DND-41 (cell line): ENCODE measurements around the gene CTRL.

Experiments used
- ATAC-seq: fragments of 200-7000 bp; cut with Tn5 transposase; 3 replicates; pipeline ENCODE4 v1.9.1; 2021; ENCODE audit warnings: low read depth; ENCODE audit not compliant: insufficient read depth
- DNase-seq: peaks from one replicate; pipeline ENCODE4 v3.0.0-alpha.2; 2020
- H2AFZ ChIP-seq: 2 replicates; pipeline ENCODE4 v1.6.0; 2012; ENCODE audit warnings: low read depth, low read length
- H3K27ac ChIP-seq: 2 replicates; pipeline ENCODE4 v1.5.1; 2012; ENCODE audit warnings: low read length, inconsistent platforms
- H3K27me3 ChIP-seq: fragments of 200-600 bp; sonication (generic); 2 replicates; pipeline ENCODE4 v1.6.0; 2012; ENCODE audit warnings: low read length, mild to moderate bottlenecking, inconsistent platforms; ENCODE audit not compliant: insufficient read depth, poor library complexity
- H3K36me3 ChIP-seq: 2 replicates; pipeline ENCODE4 v1.5.1; 2012; ENCODE audit warnings: low read length, inconsistent platforms; ENCODE audit not compliant: insufficient read depth
- H3K4me1 ChIP-seq: 2 replicates; pipeline ENCODE4 v1.5.1; 2012; ENCODE audit warnings: mild to moderate bottlenecking, low read length; ENCODE audit not compliant: insufficient read depth
- H3K4me2 ChIP-seq: 2 replicates; pipeline ENCODE4 v1.6.0; 2012; ENCODE audit warnings: mild to moderate bottlenecking, moderate library complexity, low read length, inconsistent platforms; ENCODE audit not compliant: insufficient read depth
- H3K4me3 ChIP-seq, 2 experiments: fragments of 200-600 bp in 1 of 2; shearing (Covaris generic) in 1 of 2; 2 replicates each; pipeline ENCODE4 v1.5.1; 2012 to 2016; ENCODE audit warnings: inconsistent platforms in 2 of 2, low read length in 2 of 2, mild to moderate bottlenecking in 2 of 2, low read depth in 1 of 2, moderate library complexity in 1 of 2
- H3K79me2 ChIP-seq: 2 replicates; pipeline ENCODE4 v1.6.0; 2012; ENCODE audit warnings: low read length, inconsistent platforms; ENCODE audit not compliant: insufficient read depth
- H3K9ac ChIP-seq: 2 replicates; pipeline ENCODE4 v1.6.0; 2012; ENCODE audit warnings: low read depth, mild to moderate bottlenecking, inconsistent platforms, low read length, moderate library complexity
- H3K9me3 ChIP-seq: 2 replicates; pipeline ENCODE4 v1.5.1; 2012; ENCODE audit warnings: low read length, moderate library complexity, mild to moderate bottlenecking, inconsistent platforms; ENCODE audit not compliant: insufficient read depth, severe bottlenecking
- H4K20me1 ChIP-seq: 2 replicates; pipeline ENCODE4 v1.6.0; 2012; ENCODE audit warnings: low read length; ENCODE audit not compliant: insufficient read depth
- EZH2 ChIP-seq: IDR thresholded peaks from 3 replicates; pipeline ENCODE4 v1.6.1; 2012; ENCODE audit warnings: borderline replicate concordance, low read depth, mild to moderate bottlenecking, moderate library complexity, low read length, inconsistent platforms; ENCODE audit not compliant: severe bottlenecking
- TF ChIP-seq, protein P1 (sequence below): IDR thresholded peaks from 2 replicates; pipeline ENCODE4 v1.5.1; 2012; ENCODE audit warnings: borderline replicate concordance, low read length, moderate library complexity, mild to moderate bottlenecking; ENCODE audit not compliant: poor library complexity, severe bottlenecking; ENCODE audit errors: extremely low read depth

Gene CTRL

DNA sequence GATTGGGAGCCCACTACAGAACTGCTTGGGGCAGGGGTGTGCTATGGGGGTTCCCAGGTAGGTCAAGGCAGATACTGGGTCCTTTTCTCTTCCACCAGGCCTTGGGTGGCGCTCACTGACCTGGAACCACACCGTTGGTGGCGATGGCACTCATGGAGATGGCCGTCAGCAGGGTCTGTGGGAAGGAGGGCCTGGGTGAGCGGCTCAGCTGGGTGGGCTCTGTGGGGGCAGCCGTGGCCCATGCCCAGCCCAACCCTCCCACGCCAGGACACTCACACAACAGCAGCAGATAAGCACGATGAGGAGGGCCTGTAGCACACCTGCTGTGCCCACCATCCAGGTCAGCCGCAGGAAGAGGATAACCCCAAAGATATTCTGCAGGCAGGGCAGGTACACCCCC lies 26.0 kb upstream of the CTRL start:
- H3K27me3 ChIP-seq, result no peaks in the 10 kb centered on the region
- DNase-seq (no peak), ATAC-seq (no peak)
- no peak overlapping the region for H3K27ac ChIP-seq
- H3K79me2 ChIP-seq, result no peaks in the 10 kb centered on the region
- TF ChIP-seq, protein P1, sequence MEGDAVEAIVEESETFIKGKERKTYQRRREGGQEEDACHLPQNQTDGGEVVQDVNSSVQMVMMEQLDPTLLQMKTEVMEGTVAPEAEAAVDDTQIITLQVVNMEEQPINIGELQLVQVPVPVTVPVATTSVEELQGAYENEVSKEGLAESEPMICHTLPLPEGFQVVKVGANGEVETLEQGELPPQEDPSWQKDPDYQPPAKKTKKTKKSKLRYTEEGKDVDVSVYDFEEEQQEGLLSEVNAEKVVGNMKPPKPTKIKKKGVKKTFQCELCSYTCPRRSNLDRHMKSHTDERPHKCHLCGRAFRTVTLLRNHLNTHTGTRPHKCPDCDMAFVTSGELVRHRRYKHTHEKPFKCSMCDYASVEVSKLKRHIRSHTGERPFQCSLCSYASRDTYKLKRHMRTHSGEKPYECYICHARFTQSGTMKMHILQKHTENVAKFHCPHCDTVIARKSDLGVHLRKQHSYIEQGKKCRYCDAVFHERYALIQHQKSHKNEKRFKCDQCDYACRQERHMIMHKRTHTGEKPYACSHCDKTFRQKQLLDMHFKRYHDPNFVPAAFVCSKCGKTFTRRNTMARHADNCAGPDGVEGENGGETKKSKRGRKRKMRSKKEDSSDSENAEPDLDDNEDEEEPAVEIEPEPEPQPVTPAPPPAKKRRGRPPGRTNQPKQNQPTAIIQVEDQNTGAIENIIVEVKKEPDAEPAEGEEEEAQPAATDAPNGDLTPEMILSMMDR, result no peak
- TF ChIP-seq EZH2, result no peak
- no peaks in the 10 kb centered on the region for H3K4me1 ChIP-seq
- no peak overlapping the region for H3K4me3 ChIP-seq
- no peaks in the 10 kb centered on the region for H3K9me3 ChIP-seq
- H4K20me1 ChIP-seq, result no peaks in the 10 kb centered on the region
- no peak overlapping the region for H3K9ac ChIP-seq
- peaks cover 57% of the 10 kb centered on the region for H3K36me3 ChIP-seq
- H3K4me2 ChIP-seq, result no peak overlapping the region
- H2AFZ ChIP-seq, result no peak overlapping the region

DNA sequence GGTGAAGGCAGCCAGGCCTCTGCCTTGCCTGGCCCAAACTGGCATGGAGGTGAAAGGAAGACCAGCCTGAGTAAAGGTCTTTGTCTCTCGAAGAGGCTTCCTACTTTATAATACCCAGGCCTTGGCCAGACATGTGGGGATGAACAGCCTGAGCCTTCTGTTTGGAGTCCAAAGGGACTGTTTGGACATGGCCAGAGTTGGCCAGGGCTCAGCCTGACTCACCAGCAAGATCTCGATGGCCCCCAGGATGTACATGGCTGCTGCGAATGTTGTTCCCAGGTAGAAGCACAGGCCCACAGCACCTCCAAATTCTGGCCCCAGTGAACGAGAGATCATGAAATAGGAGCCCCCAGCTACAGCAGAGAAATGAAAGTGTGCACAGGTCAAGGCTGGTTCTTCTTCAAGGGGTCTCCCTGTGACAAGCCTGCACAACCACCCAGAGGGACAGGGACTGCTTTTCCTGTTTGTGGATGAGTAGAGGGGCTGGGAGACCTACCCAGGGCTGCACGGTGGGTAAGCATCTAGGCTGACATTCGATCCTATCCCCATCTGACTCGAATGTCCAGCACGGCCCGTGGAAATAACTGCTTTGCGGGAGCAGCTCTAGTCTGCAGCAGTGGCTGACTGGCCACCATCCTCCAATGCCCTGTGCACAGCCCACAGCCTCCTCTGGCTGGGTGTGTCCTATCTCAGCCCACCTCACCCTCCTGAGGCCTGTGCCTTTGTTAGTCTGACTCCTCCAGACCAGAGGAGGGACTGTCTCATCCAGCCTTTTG lies 22.9 kb upstream of the CTRL start:
- DNase-seq (no peak), ATAC-seq (no peak)
- H3K27ac ChIP-seq, result no peak overlapping the region
- H4K20me1 ChIP-seq, result no peaks in the 10 kb centered on the region
- H3K9me3 ChIP-seq, result no peaks in the 10 kb centered on the region
- H3K36me3 ChIP-seq, result peaks cover 57% of the 10 kb centered on the region
- H2AFZ ChIP-seq, result no peak overlapping the region
- TF ChIP-seq, protein P1, result no peak
- TF ChIP-seq EZH2, result no peak
- no peak overlapping the region for H3K4me3 ChIP-seq
- no peaks in the 10 kb centered on the region for H3K79me2 ChIP-seq
- no peak overlapping the region for H3K4me2 ChIP-seq
- no peak overlapping the region for H3K9ac ChIP-seq
- H3K4me1 ChIP-seq, result no peaks in the 10 kb centered on the region
- H3K27me3 ChIP-seq, result no peaks in the 10 kb centered on the region

DNA sequence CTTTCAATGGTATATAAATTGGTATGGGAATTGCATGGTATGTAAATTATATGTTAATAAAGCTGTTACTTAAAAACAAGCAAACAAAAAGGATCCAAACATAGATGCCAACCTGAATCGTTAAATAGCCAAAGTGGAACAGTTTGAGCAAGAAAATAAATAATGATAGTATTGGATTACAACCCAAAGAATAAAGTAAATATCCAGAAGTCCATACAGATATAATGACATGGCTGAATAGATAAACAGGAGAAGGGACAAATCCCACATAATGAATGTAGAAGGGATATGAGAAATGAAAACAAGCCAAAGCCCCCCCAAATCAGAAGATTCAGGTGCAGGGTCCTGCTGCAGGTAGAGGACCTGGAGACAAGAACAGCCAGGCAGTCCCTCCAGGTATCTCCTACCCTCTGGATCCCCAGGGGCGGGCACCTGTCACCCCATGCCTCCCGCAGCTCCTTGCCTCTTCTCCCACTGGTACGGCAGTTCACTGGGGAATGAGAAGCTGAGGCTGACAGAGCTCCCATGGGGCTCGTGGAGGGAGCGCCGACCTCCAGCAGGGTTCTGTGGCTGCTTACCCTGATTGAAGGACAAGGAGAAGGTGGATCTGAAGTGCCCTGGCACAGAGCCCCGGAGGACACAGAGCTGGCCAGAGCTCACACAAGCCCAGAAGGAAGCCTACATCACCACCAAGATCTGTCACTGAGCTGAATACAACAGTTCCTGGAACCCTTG lies 22.1 kb upstream of the CTRL start:
- ATAC-seq, result no peak
- H3K4me1 ChIP-seq, result no peaks in the 10 kb centered on the region
- TF ChIP-seq, protein P1, result no peak
- TF ChIP-seq EZH2, result no peak

More for the DNA sequence above, 22.1 kb upstream of the CTRL start:
- Histone ChIP-seq H3K36me3 (peaks cover 59% of the 10 kb centered on the region), H3K9me3 (no peaks in the 10 kb centered on the region), H3K4me3 (no peak overlapping the region), H3K79me2 (no peaks in the 10 kb centered on the region), H3K4me2 (no peak overlapping the region), H3K9ac (no peak overlapping the region), H2AFZ (no peak overlapping the region), H3K27ac (no peak overlapping the region), H3K27me3 (no peaks in the 10 kb centered on the region), H4K20me1 (no peaks in the 10 kb centered on the region)
- DNase-seq, result no peak
